ENCODE measurements around the gene MED27. TPM values are rescaled to one million over a fixed set of nuclear protein-coding genes. Genes with fewer than 3 reads are reported as not detected.

Gene MED27
- total RNA-seq, 2 donors from 2014 or later = 12.0 to 18.8 TPM

DNA sequence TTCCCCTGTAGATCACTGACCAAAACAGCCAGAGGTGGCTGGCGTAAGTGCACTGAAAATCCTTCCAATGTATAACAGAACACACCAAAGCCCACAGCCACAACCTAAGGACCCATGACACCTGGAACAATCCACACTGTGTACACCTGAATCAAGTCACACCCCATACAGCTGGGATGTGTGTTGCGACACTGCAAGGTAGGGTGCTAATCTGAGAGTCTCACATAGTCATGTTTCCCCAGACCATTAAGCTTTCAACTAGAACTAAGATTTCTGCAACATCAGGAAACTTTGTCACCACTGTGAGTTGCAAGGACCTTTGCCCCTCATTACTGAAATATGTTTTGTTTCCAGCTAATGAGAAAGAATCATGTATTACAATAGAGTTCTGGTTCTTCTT, 59.4 kb downstream of the MED27 start:
- H3K9ac ChIP-seq (ENCODE audit: low read depth in 2 of 2, low read length in 2 of 2) = no peak overlapping the region
- DNase-seq = no peak
- no peak overlapping the region for H3K4me3 ChIP-seq
- TF ChIP-seq, protein P1, sequence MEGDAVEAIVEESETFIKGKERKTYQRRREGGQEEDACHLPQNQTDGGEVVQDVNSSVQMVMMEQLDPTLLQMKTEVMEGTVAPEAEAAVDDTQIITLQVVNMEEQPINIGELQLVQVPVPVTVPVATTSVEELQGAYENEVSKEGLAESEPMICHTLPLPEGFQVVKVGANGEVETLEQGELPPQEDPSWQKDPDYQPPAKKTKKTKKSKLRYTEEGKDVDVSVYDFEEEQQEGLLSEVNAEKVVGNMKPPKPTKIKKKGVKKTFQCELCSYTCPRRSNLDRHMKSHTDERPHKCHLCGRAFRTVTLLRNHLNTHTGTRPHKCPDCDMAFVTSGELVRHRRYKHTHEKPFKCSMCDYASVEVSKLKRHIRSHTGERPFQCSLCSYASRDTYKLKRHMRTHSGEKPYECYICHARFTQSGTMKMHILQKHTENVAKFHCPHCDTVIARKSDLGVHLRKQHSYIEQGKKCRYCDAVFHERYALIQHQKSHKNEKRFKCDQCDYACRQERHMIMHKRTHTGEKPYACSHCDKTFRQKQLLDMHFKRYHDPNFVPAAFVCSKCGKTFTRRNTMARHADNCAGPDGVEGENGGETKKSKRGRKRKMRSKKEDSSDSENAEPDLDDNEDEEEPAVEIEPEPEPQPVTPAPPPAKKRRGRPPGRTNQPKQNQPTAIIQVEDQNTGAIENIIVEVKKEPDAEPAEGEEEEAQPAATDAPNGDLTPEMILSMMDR (IDR thresholded peaks at IDR 0.05) = no peak
- no peaks in the 10 kb centered on the region for H3K4me1 ChIP-seq
- no peaks in the 10 kb centered on the region for H3K36me3 ChIP-seq
- intact Hi-C loops (cut with DNase I) = no loop called here
- H3K27ac ChIP-seq = no peak overlapping the region
- no peaks in the 10 kb centered on the region for H3K9me3 ChIP-seq
- H3K27me3 ChIP-seq = no peaks in the 10 kb centered on the region

DNA sequence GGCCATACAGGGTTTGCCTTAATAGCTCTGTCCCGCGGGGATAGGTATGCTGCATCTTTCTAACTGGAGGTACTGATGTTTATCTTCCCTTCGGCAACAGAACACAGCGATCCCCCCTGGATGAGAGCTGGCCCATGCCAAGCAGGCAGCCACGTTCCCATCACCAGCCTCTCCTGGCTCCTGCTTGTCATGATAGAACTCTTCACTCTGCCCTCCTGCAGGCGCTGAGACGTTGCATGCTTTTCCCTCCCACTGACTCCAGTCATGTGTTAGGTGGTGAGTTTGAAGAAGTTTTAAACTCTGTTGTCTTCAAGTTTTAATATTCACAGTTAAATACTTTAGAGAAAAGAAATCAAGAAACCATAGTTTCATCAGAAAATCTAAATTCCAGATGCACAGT, 60.0 kb downstream of the MED27 start:
- no peak overlapping the region for H3K9ac ChIP-seq (ENCODE audit: low read depth in 2 of 2, low read length in 2 of 2)
- no peak overlapping the region for H3K27ac ChIP-seq
- H3K36me3 ChIP-seq = no peaks in the 10 kb centered on the region
- H3K4me1 ChIP-seq = no peaks in the 10 kb centered on the region
- H3K27me3 ChIP-seq = no peaks in the 10 kb centered on the region
- no peak for DNase-seq
- intact Hi-C loops (cut with DNase I) = no loop called here
- no peak overlapping the region for H3K4me3 ChIP-seq
- TF ChIP-seq, protein P1 (IDR thresholded peaks at IDR 0.05) = no peak
- H3K9me3 ChIP-seq = no peaks in the 10 kb centered on the region

DNA sequence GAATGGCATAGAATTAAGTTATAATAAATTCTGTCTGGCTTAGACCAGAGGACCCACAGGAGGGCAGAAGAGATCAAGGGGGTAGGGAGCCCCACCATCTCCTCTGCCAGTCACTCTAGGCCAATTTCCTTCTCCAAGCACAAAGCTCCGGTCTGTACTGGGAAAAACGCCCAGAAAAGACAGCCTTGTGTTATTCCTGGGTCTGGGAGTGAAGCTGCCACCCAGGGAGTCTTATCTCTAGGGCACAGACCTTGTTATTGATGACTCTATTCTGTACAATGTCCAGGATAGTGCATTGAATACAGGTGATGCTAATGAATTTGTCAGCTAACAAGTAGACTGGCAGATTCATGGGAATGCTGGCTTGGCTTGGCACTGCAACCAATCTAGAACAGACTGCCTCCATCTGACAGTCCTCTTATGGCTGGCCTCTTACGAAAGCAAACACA, 60.7 kb downstream of the MED27 start:
- TF ChIP-seq, protein P1 (IDR thresholded peaks at IDR 0.05) = no peak
- H3K4me3 ChIP-seq = no peak overlapping the region
- no peak for DNase-seq
- intact Hi-C loops (cut with DNase I) = no loop called here
- no peaks in the 10 kb centered on the region for H3K4me1 ChIP-seq
- no peaks in the 10 kb centered on the region for H3K9me3 ChIP-seq
- H3K36me3 ChIP-seq = no peaks in the 10 kb centered on the region
- no peak overlapping the region for H3K9ac ChIP-seq (ENCODE audit: low read depth in 2 of 2, low read length in 2 of 2)
- no peak overlapping the region for H3K27ac ChIP-seq
- H3K27me3 ChIP-seq = no peaks in the 10 kb centered on the region

DNA sequence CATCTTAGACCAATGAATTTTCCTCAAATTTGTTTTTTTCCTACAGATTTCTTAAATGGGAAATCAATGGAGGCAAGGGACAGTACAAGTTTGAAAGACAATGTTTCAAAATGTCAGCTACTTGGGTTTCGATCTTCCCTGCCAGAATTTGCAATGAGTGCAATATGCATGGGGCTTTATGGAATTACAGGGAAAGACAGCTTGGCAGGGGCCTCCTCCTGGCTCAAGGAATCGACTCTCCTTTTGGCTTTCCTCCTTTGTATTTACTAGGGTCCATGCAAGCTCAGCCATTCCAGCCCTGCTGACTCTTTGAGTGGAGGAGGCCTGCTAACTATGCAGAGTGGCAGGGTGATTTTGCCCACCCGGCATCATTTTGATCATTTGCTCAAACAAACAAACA, 63.2 kb downstream of the MED27 start:
- H3K27me3 ChIP-seq = no peaks in the 10 kb centered on the region
- no peak overlapping the region for H3K9ac ChIP-seq (ENCODE audit: low read depth in 2 of 2, low read length in 2 of 2)
- no peaks in the 10 kb centered on the region for H3K4me1 ChIP-seq
- no peaks in the 10 kb centered on the region for H3K36me3 ChIP-seq
- TF ChIP-seq, protein P1 (IDR thresholded peaks at IDR 0.05) = no peak
- no peak for DNase-seq
- no peak overlapping the region for H3K4me3 ChIP-seq
- H3K27ac ChIP-seq = no peak overlapping the region
- no peaks in the 10 kb centered on the region for H3K9me3 ChIP-seq
- intact Hi-C loops (cut with DNase I) = no loop called here

DNA sequence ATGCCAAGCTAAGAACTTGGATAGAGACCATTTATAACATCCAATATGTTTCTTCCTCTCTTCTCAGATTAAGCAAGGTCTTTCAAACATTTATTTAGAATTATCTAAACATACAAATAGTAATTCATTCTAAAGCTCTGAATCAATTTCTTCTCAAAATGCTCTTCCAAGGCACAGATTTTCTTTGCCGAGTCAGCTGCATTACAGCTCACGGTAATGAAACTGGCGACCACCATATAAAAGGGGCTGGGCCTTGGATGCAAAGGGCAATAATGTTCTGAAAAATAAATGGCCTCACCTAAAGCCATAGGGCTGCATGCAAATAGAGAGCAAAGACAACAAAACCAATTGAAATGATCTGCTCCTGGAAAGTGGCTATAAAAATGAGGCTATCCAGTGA, 63.8 kb downstream of the MED27 start:
- no peaks in the 10 kb centered on the region for H3K4me1 ChIP-seq
- H3K4me3 ChIP-seq = no peak overlapping the region
- H3K27me3 ChIP-seq = no peaks in the 10 kb centered on the region
- TF ChIP-seq, protein P1 (IDR thresholded peaks at IDR 0.05) = no peak
- no peak overlapping the region for H3K27ac ChIP-seq
- DNase-seq = no peak
- H3K36me3 ChIP-seq = no peaks in the 10 kb centered on the region
- H3K9ac ChIP-seq (ENCODE audit: low read depth in 2 of 2, low read length in 2 of 2) = no peak overlapping the region
- intact Hi-C loops (cut with DNase I) = no loop called here
- H3K9me3 ChIP-seq = no peaks in the 10 kb centered on the region

Data from colonic mucosa (tissue), 4 donors.